CD4-positive, alpha-beta T cell treated with Interleukin-17A for 4 hours (primary cell): ENCODE measurements around the gene TNK2.
"Not testable (repeated sequence)": the region's sequence is repeated elsewhere in the genome, so short reads cannot be mapped to it uniquely, and the experiment has no call there.

Source experiments
- DNase-seq: peaks from one replicate; pipeline ENCODE4 v3.0.0-alpha.2; 2020; ENCODE audit warnings: mixed read lengths

Gene TNK2

GRCh38 chr3:195867631-195868335, 40.6 kb downstream of the TNK2 start:
- no peak for DNase-seq

GRCh38 chr3:195866686-195867511, 41.5 kb downstream of the TNK2 start:
- DNase-seq, result no peak

GRCh38 chr3:195865752-195866151, 42.6 kb downstream of the TNK2 start:
- no peak for DNase-seq

- DNase-seq, result peak; percentile 72
Observed at GRCh38 chr3:195863121-195864061, 45.0 kb downstream of the TNK2 start.

- DNase-seq, result not testable (repeated sequence)
Observed at GRCh38 chr3:195862318-195862717, 46.0 kb downstream of the TNK2 start.

GRCh38 chr3:195860456-195860855, 47.9 kb downstream of the TNK2 start:
- DNase-seq, result no peak

- no peak for DNase-seq
Observed at GRCh38 chr3:195859846-195860411, 48.4 kb downstream of the TNK2 start.

- DNase-seq, result peak; percentile 82
Observed at GRCh38 chr3:195859061-195859845, 49.1 kb downstream of the TNK2 start.

- no peak for DNase-seq
Observed at GRCh38 chr3:195856410-195857084, 51.8 kb downstream of the TNK2 start.

GRCh38 chr3:195855471-195856409, 52.6 kb downstream of the TNK2 start:
- no peak for DNase-seq

GRCh38 chr3:195854628-195855294, 53.6 kb downstream of the TNK2 start:
- no peak for DNase-seq

- DNase-seq, result no peak
Observed at GRCh38 chr3:195853996-195854395, 54.4 kb downstream of the TNK2 start.

GRCh38 chr3:195853036-195853435, 55.3 kb downstream of the TNK2 start:
- DNase-seq, result no peak

GRCh38 chr3:195850857-195851543, 57.4 kb downstream of the TNK2 start:
- DNase-seq, result peak; percentile 92

- DNase-seq, result no peak
Observed at GRCh38 chr3:195849322-195850074, 58.9 kb downstream of the TNK2 start.

GRCh38 chr3:195847055-195847950, 61.0 kb downstream of the TNK2 start:
- DNase-seq, result no peak

GRCh38 chr3:195845483-195845882, 62.9 kb downstream of the TNK2 start:
- DNase-seq, result no peak
